Parathyroid adenoma (tissue), 2 donors: ENCODE data around the gene LY86.

Source experiments
- H2AFZ ChIP-seq: fragments of 300-600 bp; sonication (generic); one replicate; pipeline ENCODE4 v1.7.0; 2017; ENCODE audit warnings: antibody characterized with exemption, mild to moderate bottlenecking
- H3K27ac ChIP-seq: fragments of 300-600 bp; sonication (generic); one replicate; pipeline ENCODE4 v1.7.0; 2017
- H3K27me3 ChIP-seq: fragments of 300-600 bp; sonication (generic); one replicate; pipeline ENCODE4 v1.7.0; 2017; ENCODE audit warnings: low read length; ENCODE audit not compliant: control insufficient read depth, insufficient read depth
- H3K36me3 ChIP-seq: fragments of 300-600 bp; sonication (generic); one replicate; pipeline ENCODE4 v1.7.0; 2017; ENCODE audit warnings: low read length; ENCODE audit not compliant: control insufficient read depth, insufficient read depth
- H3K4me1 ChIP-seq: fragments of 300-600 bp; sonication (generic); one replicate; pipeline ENCODE4 v1.7.0; 2017; ENCODE audit warnings: control low read depth
- H3K4me2 ChIP-seq: fragments of 300-600 bp; sonication (generic); one replicate; pipeline ENCODE4 v1.7.0; 2017; ENCODE audit warnings: low read length
- H3K4me3 ChIP-seq: fragments of 300-600 bp; sonication (generic); one replicate; pipeline ENCODE4 v1.7.0; 2017; ENCODE audit warnings: low read depth, low read length
- H3K79me2 ChIP-seq: fragments of 300-600 bp; sonication (generic); one replicate; pipeline ENCODE4 v1.7.0; 2017; ENCODE audit warnings: control low read depth
- H3K9ac ChIP-seq: fragments of 300-600 bp; sonication (generic); one replicate; pipeline ENCODE4 v1.7.0; 2017; ENCODE audit warnings: mild to moderate bottlenecking
- H3K9me3 ChIP-seq: fragments of 300-600 bp; sonication (generic); one replicate; pipeline ENCODE4 v1.7.0; 2017; ENCODE audit warnings: low read length; ENCODE audit not compliant: control insufficient read depth
- TF ChIP-seq, protein P1 (sequence below): fragments of 300-600 bp; sonication (generic); IDR thresholded peaks from one replicate; pipeline ENCODE4 v1.7.0; 2017; ENCODE audit warnings: antibody characterized with exemption, mild to moderate bottlenecking
- donor health status: primary hyperparathyroidism.

LY86 gene

GRCh38 chr6:6588924-6589709 lies 597 bp downstream of the LY86 start:
- Histone ChIP-seq H3K9ac (no peak overlapping the region), H3K4me2 (no peak overlapping the region), H3K36me3 (no peaks in the 10 kb centered on the region), H3K27ac (no peak overlapping the region), H2AFZ (no peak overlapping the region), H3K9me3 (no peaks in the 10 kb centered on the region), H3K4me3 (no peak overlapping the region), H3K4me1 (no peaks in the 10 kb centered on the region), H3K27me3 (no peaks in the 10 kb centered on the region), H3K79me2 (no peaks in the 10 kb centered on the region)
- TF ChIP-seq, protein P1, sequence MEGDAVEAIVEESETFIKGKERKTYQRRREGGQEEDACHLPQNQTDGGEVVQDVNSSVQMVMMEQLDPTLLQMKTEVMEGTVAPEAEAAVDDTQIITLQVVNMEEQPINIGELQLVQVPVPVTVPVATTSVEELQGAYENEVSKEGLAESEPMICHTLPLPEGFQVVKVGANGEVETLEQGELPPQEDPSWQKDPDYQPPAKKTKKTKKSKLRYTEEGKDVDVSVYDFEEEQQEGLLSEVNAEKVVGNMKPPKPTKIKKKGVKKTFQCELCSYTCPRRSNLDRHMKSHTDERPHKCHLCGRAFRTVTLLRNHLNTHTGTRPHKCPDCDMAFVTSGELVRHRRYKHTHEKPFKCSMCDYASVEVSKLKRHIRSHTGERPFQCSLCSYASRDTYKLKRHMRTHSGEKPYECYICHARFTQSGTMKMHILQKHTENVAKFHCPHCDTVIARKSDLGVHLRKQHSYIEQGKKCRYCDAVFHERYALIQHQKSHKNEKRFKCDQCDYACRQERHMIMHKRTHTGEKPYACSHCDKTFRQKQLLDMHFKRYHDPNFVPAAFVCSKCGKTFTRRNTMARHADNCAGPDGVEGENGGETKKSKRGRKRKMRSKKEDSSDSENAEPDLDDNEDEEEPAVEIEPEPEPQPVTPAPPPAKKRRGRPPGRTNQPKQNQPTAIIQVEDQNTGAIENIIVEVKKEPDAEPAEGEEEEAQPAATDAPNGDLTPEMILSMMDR = no peak

- Histone ChIP-seq H3K4me1 (no peaks in the 10 kb centered on the region), H3K27me3 (no peaks in the 10 kb centered on the region), H3K36me3 (no peaks in the 10 kb centered on the region), H3K4me3 (no peak overlapping the region), H3K79me2 (no peaks in the 10 kb centered on the region), H2AFZ (no peak overlapping the region), H3K27ac (no peak overlapping the region), H3K4me2 (no peak overlapping the region), H3K9ac (no peak overlapping the region), H3K9me3 (no peaks in the 10 kb centered on the region)
- TF ChIP-seq, protein P1 = no peak
These were observed 2.0 kb downstream of the LY86 start for GRCh38 chr6:6590530-6590929.

DNA sequence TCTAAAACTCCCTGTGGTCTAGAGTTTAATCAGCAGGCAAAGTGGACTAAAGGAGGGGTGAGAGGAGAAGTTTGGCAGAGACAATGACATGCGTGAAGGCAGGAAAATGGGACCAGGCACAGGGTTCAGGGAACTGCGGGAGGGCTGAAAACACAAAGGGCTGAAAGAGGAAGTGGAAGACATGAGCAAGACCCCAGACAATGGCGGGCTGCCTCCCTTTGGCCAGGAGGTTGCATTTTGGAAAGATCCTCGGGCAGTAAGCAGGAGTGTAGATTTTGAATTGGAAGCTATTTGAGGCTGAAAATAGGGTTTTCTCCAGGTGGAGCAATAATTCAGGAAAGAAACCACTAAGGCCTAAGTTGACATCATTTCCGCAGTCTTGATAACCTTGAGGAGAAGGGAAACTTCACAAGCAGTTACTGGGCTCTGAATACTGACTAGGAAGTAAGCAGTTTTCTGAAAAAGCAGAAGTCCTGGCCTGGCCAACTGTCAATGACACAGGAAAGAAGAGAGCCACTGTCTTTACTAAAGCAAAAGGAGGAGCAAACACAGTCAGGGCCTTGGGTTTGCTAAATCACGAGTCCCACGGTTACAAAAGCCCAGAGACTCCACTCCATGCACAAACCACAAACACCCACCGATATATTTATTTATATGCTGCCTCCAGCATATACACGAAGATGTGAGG lies 3.4 kb downstream of the LY86 start:
- H3K4me2 ChIP-seq = no peak overlapping the region
- no peaks in the 10 kb centered on the region for H3K36me3 ChIP-seq
- H3K9me3 ChIP-seq = no peaks in the 10 kb centered on the region
- H3K9ac ChIP-seq = no peak overlapping the region
- H3K4me3 ChIP-seq = no peak overlapping the region
- no peaks in the 10 kb centered on the region for H3K79me2 ChIP-seq
- no peaks in the 10 kb centered on the region for H3K4me1 ChIP-seq
- TF ChIP-seq, protein P1 = no peak
- no peak overlapping the region for H2AFZ ChIP-seq
- H3K27me3 ChIP-seq = no peaks in the 10 kb centered on the region
- H3K27ac ChIP-seq = peak overlapping the region; percentile 11

DNA sequence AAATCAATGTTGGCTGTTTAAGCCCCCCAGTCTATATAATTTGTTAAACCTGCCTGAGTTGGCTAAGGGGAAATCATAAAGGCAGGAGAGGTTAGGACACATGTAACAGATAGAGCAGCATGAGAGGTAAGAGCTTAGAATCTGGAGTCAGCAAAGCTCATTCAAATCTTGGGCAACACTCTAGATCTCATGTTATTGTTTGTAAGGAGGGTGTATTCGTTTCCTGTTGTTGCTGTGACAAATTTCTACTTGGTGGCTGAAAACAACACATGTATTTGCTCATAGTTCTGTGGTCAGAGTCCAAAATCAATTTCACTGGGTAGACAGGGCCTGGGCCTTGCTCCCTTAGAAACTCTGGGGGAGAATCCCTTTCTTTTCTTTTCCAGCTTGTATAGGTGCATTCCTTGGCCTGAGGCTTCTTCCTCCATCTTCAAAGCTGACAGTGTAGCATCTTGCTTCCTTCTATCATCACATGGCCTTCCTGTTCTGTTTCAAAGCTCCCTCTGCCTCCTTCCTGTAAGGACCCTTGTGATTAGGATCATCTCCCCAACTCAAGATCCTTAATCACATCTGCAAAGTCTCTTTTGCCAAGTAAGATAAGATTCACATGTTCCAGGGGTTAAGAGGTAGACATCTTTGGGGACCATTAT lies 4.4 kb downstream of the LY86 start:
- TF ChIP-seq, protein P1 = no peak
- H3K4me3 ChIP-seq = no peak overlapping the region
- no peak overlapping the region for H3K4me2 ChIP-seq
- H3K79me2 ChIP-seq = no peaks in the 10 kb centered on the region
- peak overlapping the region; percentile 38 for H3K27ac ChIP-seq
- no peaks in the 10 kb centered on the region for H3K27me3 ChIP-seq
- no peaks in the 10 kb centered on the region for H3K4me1 ChIP-seq
- H3K36me3 ChIP-seq = no peaks in the 10 kb centered on the region
- H2AFZ ChIP-seq = no peak overlapping the region
- no peaks in the 10 kb centered on the region for H3K9me3 ChIP-seq
- H3K9ac ChIP-seq = no peak overlapping the region
